WTC11 (cell line): ENCODE data around the gene AVPR2. TPM values are rescaled to one million over a fixed set of nuclear protein-coding genes. Genes with fewer than 3 reads are reported as not detected.
A peak's percentile ranks its signal among the peaks of the same experiment; 100 is the strongest.

Experiments
- ATAC-seq: fragments of 200-7000 bp; cut with Tn5 transposase; 2 replicates; pipeline ENCODE4 v1.10.0; 2021; ENCODE audit warnings: mild to moderate bottlenecking, moderate library complexity
- CTCF ChIA-PET: fragments of 300-600 bp; sonication (Branson Sonifier 250); formaldehyde crosslinking; loops from one replicate; lab custom pipeline; 2021; ENCODE audit warnings: antibody characterized with exemption; lab: Charles Lee
- POLR2A ChIA-PET: fragments of 350-600 bp; sonication (Branson Sonifier 250); formaldehyde crosslinking; loops from one replicate; lab custom pipeline; 2021; ENCODE audit warnings: antibody characterized with exemption; lab: Charles Lee
- DNase-seq: peaks from one replicate; pipeline ENCODE4 v3.0.0; 2021; ENCODE audit warnings: low spot score
- H3K27ac Mint-ChIP-seq: 2 replicates; pipeline ENCODE4 v1.8.0; 2021; ENCODE audit warnings: mixed read lengths
- H3K27me3 Mint-ChIP-seq: 2 replicates; pipeline ENCODE4 v1.8.0; 2021; ENCODE audit warnings: low read depth, mild to moderate bottlenecking, moderate library complexity, mixed read lengths
- H3K36me3 Mint-ChIP-seq: 2 replicates; pipeline ENCODE4 v1.8.0; 2021; ENCODE audit warnings: mixed read lengths
- H3K4me1 Mint-ChIP-seq: 2 replicates; pipeline ENCODE4 v1.8.0; 2022; ENCODE audit warnings: mixed read lengths
- H3K4me3 Mint-ChIP-seq: 2 replicates; pipeline ENCODE4 v1.8.0; 2021; ENCODE audit warnings: mild to moderate bottlenecking, moderate library complexity, mixed read lengths
- H3K9me3 Mint-ChIP-seq: 2 replicates; pipeline ENCODE4 v1.8.0; 2021; ENCODE audit warnings: mixed read lengths
- AFF4 ChIP-seq: sonication (generic); formaldehyde crosslinking; IDR thresholded peaks from 2 replicates; pipeline ENCODE4 v1.8.1; 2023; ENCODE audit warnings: mild to moderate bottlenecking, missing genetic modification reagents, borderline replicate concordance
- ARID4B ChIP-seq: sonication (generic); formaldehyde crosslinking; IDR thresholded peaks from 2 replicates; pipeline ENCODE4 v1.8.0; 2023; ENCODE audit warnings: missing genetic modification reagents, mild to moderate bottlenecking, borderline replicate concordance
- ATF2 ChIP-seq: sonication (generic); formaldehyde crosslinking; IDR thresholded peaks from 2 replicates; pipeline ENCODE4 v1.8.1; 2022; ENCODE audit warnings: low read depth, missing genetic modification reagents, borderline replicate concordance
- CREB1 ChIP-seq: sonication (generic); formaldehyde crosslinking; IDR thresholded peaks from 2 replicates; pipeline ENCODE4 v1.8.0; 2023; ENCODE audit warnings: mild to moderate bottlenecking, missing genetic modification reagents
- CREM ChIP-seq: sonication (generic); formaldehyde crosslinking; IDR thresholded peaks from 2 replicates; pipeline ENCODE4 v1.8.1; 2022; ENCODE audit warnings: mild to moderate bottlenecking, missing genetic modification reagents, moderate library complexity
- ELF4 ChIP-seq: sonication (generic); formaldehyde crosslinking; IDR thresholded peaks from 2 replicates; pipeline ENCODE4 v1.8.1; 2022; ENCODE audit warnings: low read depth, mild to moderate bottlenecking, moderate library complexity, missing genetic modification reagents
- EMX1 ChIP-seq: fragments of 250-450 bp; sonication (Bioruptor Pico); IDR thresholded peaks from 2 replicates; pipeline ENCODE4 v1.8.0; 2021; ENCODE audit warnings: mild to moderate bottlenecking
- ESRRA ChIP-seq: sonication (generic); formaldehyde crosslinking; IDR thresholded peaks from 2 replicates; pipeline ENCODE4 v1.8.1; 2022; ENCODE audit warnings: mild to moderate bottlenecking, missing genetic modification reagents, borderline replicate concordance
- GABPB1 ChIP-seq: sonication (generic); formaldehyde crosslinking; IDR thresholded peaks from 2 replicates; pipeline ENCODE4 v1.8.1; 2023; ENCODE audit warnings: mild to moderate bottlenecking, missing genetic modification reagents
- MLX ChIP-seq: sonication (generic); formaldehyde crosslinking; IDR thresholded peaks from 2 replicates; pipeline ENCODE4 v1.8.1; 2023; ENCODE audit warnings: mild to moderate bottlenecking, missing genetic modification reagents, moderate library complexity
- RORB ChIP-seq: fragments of 250-450 bp; sonication (Bioruptor Pico); IDR thresholded peaks from 2 replicates; pipeline ENCODE4 v1.9.0; 2021; ENCODE audit warnings: mild to moderate bottlenecking
- SMAD4 ChIP-seq: sonication (generic); formaldehyde crosslinking; IDR thresholded peaks from 2 replicates; pipeline ENCODE4 v1.8.0; 2022; ENCODE audit warnings: mild to moderate bottlenecking, missing genetic modification reagents
- USF1 ChIP-seq: sonication (generic); formaldehyde crosslinking; IDR thresholded peaks from 2 replicates; pipeline ENCODE4 v1.8.0; 2022; ENCODE audit warnings: mild to moderate bottlenecking, missing genetic modification reagents
- ZBTB21 ChIP-seq: sonication (generic); formaldehyde crosslinking; IDR thresholded peaks from 2 replicates; pipeline ENCODE4 v1.8.1; 2023; ENCODE audit warnings: mild to moderate bottlenecking, missing genetic modification reagents, borderline replicate concordance
- ZMAT4 ChIP-seq: fragments of 250-450 bp; sonication (Bioruptor Pico); IDR thresholded peaks from 2 replicates; pipeline ENCODE4 v1.9.0; 2021; ENCODE audit warnings: mild to moderate bottlenecking
- ZNF263 ChIP-seq: sonication (generic); formaldehyde crosslinking; IDR thresholded peaks from 2 replicates; pipeline ENCODE4 v1.8.1; 2022; ENCODE audit warnings: low read depth, mild to moderate bottlenecking, moderate library complexity, missing genetic modification reagents
- ZNF396 ChIP-seq: fragments of 250-450 bp; sonication (Bioruptor Pico); IDR thresholded peaks from 2 replicates; pipeline ENCODE4 v1.8.0; 2021; ENCODE audit warnings: mild to moderate bottlenecking, moderate library complexity, borderline replicate concordance
- ZNF425 ChIP-seq: fragments of 250-450 bp; sonication (Bioruptor Pico); conservative IDR thresholded peaks from 2 replicates; pipeline ENCODE4 v1.9.0; 2021; ENCODE audit warnings: mild to moderate bottlenecking
- total RNA-seq: library from RNA; stranded (reverse); gene quantifications from 3 replicates; pipeline ENCODE4 v1.2.3, GENCODE V29; 2021

AVPR2 gene
- total RNA-seq, 1 experiment from 2014 or later = 0.11 TPM

- peak; percentile 95 for TF ChIP-seq ZNF263
- TF ChIP-seq MLX (CRISPR knock-in tag) = no peak
- TF ChIP-seq, all 79 proteins: peak for 1
- Mint-ChIP-seq H3K27me3 (peaks cover 10% of the 10 kb centered on the region), H3K36me3 (no peaks in the 10 kb centered on the region), H3K27ac (no peak within 1 kb of the TSS), H3K4me1 (peaks cover 24% of the 10 kb centered on the region), H3K4me3 (peak within 1 kb of the TSS; percentile 68), H3K9me3 (no peaks in the 10 kb centered on the region)
- POLR2A ChIA-PET = interaction anchor here (0.6 to 1.5 kb wide), 4 partner anchors 23 to 237 kb away, joined by 3 to 5 read pairs (median 4); no protein-coding TSS in a partner anchor
- peak; percentile 49 for DNase-seq
- CTCF ChIA-PET = interaction anchor here (0.9 to 2.9 kb wide), 8 partner anchors 11 to 217 kb away, joined by 3 to 15 read pairs (median 5); no protein-coding TSS in a partner anchor
- peak; percentile 19 for ATAC-seq
Observed at GRCh38 chrX:153885968-153886903, 18.2 kb upstream of the AVPR2 start, which contains the start of gene L1CAM. L1CAM (minus strand) TSS chrX:153886173; CDS start chrX:153875836, 10,337 bp downstream.

- Mint-ChIP-seq H3K27ac (no peak overlapping the region), H3K27me3 (peaks cover 10% of the 10 kb centered on the region), H3K36me3 (no peaks in the 10 kb centered on the region), H3K9me3 (no peaks in the 10 kb centered on the region), H3K4me3 (peak overlapping the region; percentile 68), H3K4me1 (peaks cover 24% of the 10 kb centered on the region)
- ATAC-seq (peak; percentile 20), DNase-seq (peak; percentile 41)
- CTCF ChIA-PET = interaction anchor here (0.6 to 2.9 kb wide), 11 partner anchors 9 to 218 kb away, joined by 3 to 15 read pairs (median 4); partner anchors contain the start of genes IDH3G and SSR4
- POLR2A ChIA-PET = interaction anchor here (0.6 to 1.5 kb wide), 5 partner anchors 22 to 236 kb away, joined by 3 to 5 read pairs (median 3); partner anchors contain the start of gene ARHGAP4
- TF ChIP-seq ZBTB21 (CRISPR knock-in tag) = no peak
- no peak for TF ChIP-seq CREM
- TF ChIP-seq RORB = no peak
- no peak for TF ChIP-seq ARID4B (CRISPR knock-in tag)
- no peak for TF ChIP-seq CREB1 (CRISPR knock-in tag)
- no peak for TF ChIP-seq ZNF425 (CRISPR knock-in tag)
- no peak for TF ChIP-seq EMX1 (CRISPR knock-in tag)
- no peak for TF ChIP-seq SMAD4 (CRISPR knock-in tag)
- no peak for TF ChIP-seq ESRRA (CRISPR knock-in tag)
- TF ChIP-seq GABPB1 (CRISPR knock-in tag) = no peak
- no peak for TF ChIP-seq ELF4
- no peak for TF ChIP-seq AFF4 (CRISPR knock-in tag)
- TF ChIP-seq ZNF396 (CRISPR knock-in tag) = no peak
- no peak for TF ChIP-seq USF1
- no peak for TF ChIP-seq ATF2 (CRISPR knock-in tag)
- TF ChIP-seq ZMAT4 (CRISPR knock-in tag) = no peak
Observed at GRCh38 chrX:153886915-153887314, 17.6 kb upstream of the AVPR2 start.
